Muscle of leg (tissue), 11 donors: Measurements from ENCODE around the gene ZMYND10. TPM values are rescaled to one million over a fixed set of nuclear protein-coding genes. Genes with fewer than 3 reads are reported as not detected.

ENCODE experiments used
- DNase-seq: peaks from one replicate; pipeline ENCODE4 v3.0.0; 2013
- H3K27ac ChIP-seq: one replicate; pipeline ENCODE4 v1.5.1; 2013; ENCODE audit warnings: mild to moderate bottlenecking, low read length, control low read depth
- H3K27me3 ChIP-seq: one replicate; pipeline ENCODE4 v1.6.1; 2013; ENCODE audit warnings: low read length; ENCODE audit not compliant: control insufficient read depth, insufficient read depth
- H3K36me3 ChIP-seq: one replicate; pipeline ENCODE4 v1.6.1; 2013; ENCODE audit warnings: low read length; ENCODE audit not compliant: control insufficient read depth, insufficient read depth
- H3K4me1 ChIP-seq: one replicate; pipeline ENCODE4 v1.6.1; 2013; ENCODE audit warnings: low read length; ENCODE audit not compliant: control insufficient read depth, insufficient read depth
- H3K4me3 ChIP-seq: one replicate; pipeline ENCODE4 v1.5.1; 2013; ENCODE audit warnings: low read length, control low read depth
- H3K9me3 ChIP-seq: replicated peaks from 2 replicates; pipeline ENCODE4 v1.6.1; 2013; ENCODE audit warnings: low read depth, low read length; ENCODE audit not compliant: control insufficient read depth
- WGBS: methylation state at CpG from one replicate; pipeline ENCODE4 v1.1.5; 2013; ENCODE audit warnings: missing lambda C conversion rate; ENCODE audit not compliant: insufficient coverage; 5-methylcytosine and 5-hydroxymethylcytosine counted together
- polyA plus RNA-seq, 8 donors: library from polyadenylated mRNA; unstranded; fragments of 120-200 nt; gene quantifications; one replicate each; pipeline versions ENCODE4 v1.2.1 to v1.2.3, GENCODE V29; 2013; ENCODE audit warnings: inconsistent platforms in 1 of 8, low replicate concordance in 1 of 8; ENCODE audit not compliant: insufficient read length in 8 of 8, insufficient read depth in 1 of 8
- total RNA-seq: library from RNA; stranded (reverse); fragments of 120-200 nt; gene quantifications from one replicate; pipeline ENCODE4 v1.2.4, GENCODE V29; 2013

Gene ZMYND10
- total and polyA plus RNA-seq, 9 donors = 0.49 to 1.8 (median 0.99) TPM

- peaks cover 3% of the 10 kb centered on the region for H3K36me3 ChIP-seq
- H3K9me3 ChIP-seq = peaks cover 5% of the 10 kb centered on the region
- H3K4me1 ChIP-seq = peaks cover 33% of the 10 kb centered on the region
- H3K4me3 ChIP-seq = no peak overlapping the region
- H3K27me3 ChIP-seq = no peaks in the 10 kb centered on the region
- peak; percentile 7 for DNase-seq
- no peak overlapping the region for H3K27ac ChIP-seq
These were observed 40.9 kb downstream of the ZMYND10 start for GRCh38 chr3:50304601-50305000.

- peaks cover 5% of the 10 kb centered on the region for H3K9me3 ChIP-seq
- 36% methylated on average over 8 of the region's 14 CpGs for WGBS
- H3K27ac ChIP-seq = peak within 1 kb of the TSS; percentile 65
- peak; percentile 83 for DNase-seq
- no peaks in the 10 kb centered on the region for H3K36me3 ChIP-seq
- no peak within 1 kb of the TSS for H3K4me3 ChIP-seq
- H3K27me3 ChIP-seq = no peaks in the 10 kb centered on the region
- H3K4me1 ChIP-seq = peaks cover 42% of the 10 kb centered on the region
These were observed 42.3 kb downstream of the ZMYND10 start, which contains the start of gene HYAL1 for GRCh38 chr3:50303013-50303815. HYAL1 (minus strand) TSS chr3:50303574; CDS start chr3:50302956, 618 bp downstream.

GRCh38 chr3:50302095-50303012 lies 43.2 kb downstream of the ZMYND10 start:
- peaks cover 43% of the 10 kb centered on the region for H3K4me1 ChIP-seq

GRCh38 chr3:50300681-50301254 lies 44.8 kb downstream of the ZMYND10 start:
- peak overlapping the region; percentile 86 for H3K27ac ChIP-seq
- no peaks in the 10 kb centered on the region for H3K27me3 ChIP-seq
- peak; percentile 31 for DNase-seq
- H3K9me3 ChIP-seq = no peaks in the 10 kb centered on the region
- H3K4me1 ChIP-seq = peaks cover 43% of the 10 kb centered on the region
- H3K36me3 ChIP-seq = peaks cover 7% of the 10 kb centered on the region
- 83% methylated on average over 5 of the region's 6 CpGs for WGBS
- no peak overlapping the region for H3K4me3 ChIP-seq

More at GRCh38 chr3:50302095-50303012, 43.2 kb downstream of the ZMYND10 start:
- no peaks in the 10 kb centered on the region for H3K9me3 ChIP-seq
- H3K27ac ChIP-seq = peak overlapping the region; percentile 65
- H3K36me3 ChIP-seq = peaks cover 3% of the 10 kb centered on the region
- H3K4me3 ChIP-seq = no peak overlapping the region
- DNase-seq = peak; percentile 22
- WGBS = 83% methylated on average over 32 of the region's 32 CpGs
- H3K27me3 ChIP-seq = no peaks in the 10 kb centered on the region

GRCh38 chr3:50299929-50300680 lies 45.4 kb downstream of the ZMYND10 start:
- peak; percentile 68 for DNase-seq
- Histone ChIP-seq H3K36me3 (peaks cover 7% of the 10 kb centered on the region), H3K9me3 (no peaks in the 10 kb centered on the region), H3K27me3 (no peaks in the 10 kb centered on the region), H3K4me1 (peaks cover 43% of the 10 kb centered on the region), H3K4me3 (peak overlapping the region; percentile 50), H3K27ac (peak overlapping the region; percentile 86)
- WGBS = 48% methylated on average over 12 of the region's 12 CpGs

GRCh38 chr3:50299638-50299928 lies 45.9 kb downstream of the ZMYND10 start:
- 0% methylated on average over 12 of the region's 12 CpGs for WGBS
- Histone ChIP-seq H3K4me1 (peaks cover 43% of the 10 kb centered on the region), H3K27me3 (no peaks in the 10 kb centered on the region), H3K4me3 (peak overlapping the region; percentile 50), H3K36me3 (peaks cover 7% of the 10 kb centered on the region), H3K9me3 (no peaks in the 10 kb centered on the region), H3K27ac (peak overlapping the region; percentile 86)
- no peak for DNase-seq

- Histone ChIP-seq H3K9me3 (no peaks in the 10 kb centered on the region), H3K27me3 (no peaks in the 10 kb centered on the region), H3K4me1 (peaks cover 43% of the 10 kb centered on the region), H3K36me3 (peaks cover 7% of the 10 kb centered on the region), H3K4me3 (peak within 1 kb of the TSS; percentile 88), H3K27ac (peak within 1 kb of the TSS; percentile 93)
- peak; percentile 100 for DNase-seq
- under 1% methylated on average over 50 of the region's 61 CpGs for WGBS
These were observed 46.5 kb downstream of the ZMYND10 start, which contains the start of the genes HYAL3 and NAA80 for GRCh38 chr3:50298836-50299637. HYAL3 (minus strand) TSS chr3:50299405; CDS start chr3:50295602, 3,803 bp downstream. NAA80 (minus strand) TSS chr3:50299405; CDS start chr3:50297463, 1,942 bp downstream.

- DNase-seq = peak; percentile 28
- no peaks in the 10 kb centered on the region for H3K27me3 ChIP-seq
- H3K27ac ChIP-seq = peak overlapping the region; percentile 93
- peaks cover 7% of the 10 kb centered on the region for H3K36me3 ChIP-seq
- H3K4me1 ChIP-seq = peaks cover 40% of the 10 kb centered on the region
- WGBS = 36% methylated on average over 6 of the region's 9 CpGs
- H3K9me3 ChIP-seq = no peaks in the 10 kb centered on the region
- peak overlapping the region; percentile 88 for H3K4me3 ChIP-seq
These were observed 47.4 kb downstream of the ZMYND10 start for GRCh38 chr3:50297896-50298725.
